M059J (cell line): Measurements from ENCODE around the gene GOLGA5. TPM values are rescaled to one million over a fixed set of nuclear protein-coding genes. Genes with fewer than 3 reads are reported as not detected.
"Not testable (repeated sequence)": the region's sequence is repeated elsewhere in the genome, so short reads cannot be mapped to it uniquely, and the experiment has no call there.

Experiments
- DNase-seq: peaks from one replicate; pipeline ENCODE4 v3.0.0-alpha.2; 2012; ENCODE audit warnings: low read depth
- total RNA-seq: library from RNA; depleted of rRNA; stranded (reverse); fragments of >200 nt; shearing (Covaris generic); gene quantifications from 2 replicates; pipeline ENCODE4 v1.2.3, GENCODE V29; 2014; rRNA removed

GOLGA5 gene, protein sequence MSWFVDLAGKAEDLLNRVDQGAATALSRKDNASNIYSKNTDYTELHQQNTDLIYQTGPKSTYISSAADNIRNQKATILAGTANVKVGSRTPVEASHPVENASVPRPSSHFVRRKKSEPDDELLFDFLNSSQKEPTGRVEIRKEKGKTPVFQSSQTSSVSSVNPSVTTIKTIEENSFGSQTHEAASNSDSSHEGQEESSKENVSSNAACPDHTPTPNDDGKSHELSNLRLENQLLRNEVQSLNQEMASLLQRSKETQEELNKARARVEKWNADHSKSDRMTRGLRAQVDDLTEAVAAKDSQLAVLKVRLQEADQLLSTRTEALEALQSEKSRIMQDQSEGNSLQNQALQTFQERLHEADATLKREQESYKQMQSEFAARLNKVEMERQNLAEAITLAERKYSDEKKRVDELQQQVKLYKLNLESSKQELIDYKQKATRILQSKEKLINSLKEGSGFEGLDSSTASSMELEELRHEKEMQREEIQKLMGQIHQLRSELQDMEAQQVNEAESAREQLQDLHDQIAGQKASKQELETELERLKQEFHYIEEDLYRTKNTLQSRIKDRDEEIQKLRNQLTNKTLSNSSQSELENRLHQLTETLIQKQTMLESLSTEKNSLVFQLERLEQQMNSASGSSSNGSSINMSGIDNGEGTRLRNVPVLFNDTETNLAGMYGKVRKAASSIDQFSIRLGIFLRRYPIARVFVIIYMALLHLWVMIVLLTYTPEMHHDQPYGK
- 36.6 and 36.7 TPM in 2 replicates for total RNA-seq

DNA sequence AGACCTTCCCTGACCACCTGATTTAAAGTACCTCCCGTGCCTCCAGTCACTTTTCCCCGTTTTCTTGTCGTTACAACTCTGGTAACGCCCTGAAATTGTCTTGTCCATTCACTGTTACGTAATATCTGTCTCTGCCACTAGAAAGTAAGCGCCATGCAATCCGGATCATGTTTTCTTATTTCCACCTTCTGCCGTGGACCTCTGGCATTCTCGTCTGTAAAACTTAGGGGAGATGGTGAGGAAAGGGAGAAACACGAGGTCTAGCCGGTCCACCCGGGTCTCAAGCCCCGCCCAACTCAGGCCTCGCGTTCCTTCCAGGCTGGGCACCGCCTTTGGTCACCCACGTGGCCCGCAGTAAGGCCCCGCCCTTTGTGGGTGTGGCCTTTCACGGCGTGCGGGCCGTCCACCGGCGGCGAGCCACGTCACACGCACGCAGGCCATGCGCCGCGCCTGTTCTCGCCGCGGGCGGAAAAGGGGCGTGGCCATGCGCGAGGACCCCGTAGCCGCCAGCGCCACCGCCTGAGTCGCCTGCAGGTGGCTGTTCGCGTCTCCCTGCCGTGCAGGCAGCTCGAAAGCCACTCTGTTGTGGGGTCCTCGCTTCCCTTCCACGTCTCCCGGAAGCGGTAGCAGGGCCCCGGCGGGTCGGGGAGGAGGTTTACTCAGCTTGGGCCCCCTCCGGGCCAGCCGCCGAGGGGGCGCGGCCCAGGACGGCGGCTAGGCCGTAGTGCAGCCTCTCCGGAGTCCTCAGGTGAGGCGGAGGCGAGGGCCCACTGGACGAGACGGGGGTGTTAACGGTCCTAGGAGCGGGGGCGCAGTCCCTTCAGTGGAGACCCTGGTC is at the start of gene GOLGA5:
Gene GOLGA5 (plus strand): TSS at position 597 of the 838 bp plus-strand sequence. CDS start 3,133 bp downstream, outside the sequence.
- peak; percentile 91 for DNase-seq

DNA sequence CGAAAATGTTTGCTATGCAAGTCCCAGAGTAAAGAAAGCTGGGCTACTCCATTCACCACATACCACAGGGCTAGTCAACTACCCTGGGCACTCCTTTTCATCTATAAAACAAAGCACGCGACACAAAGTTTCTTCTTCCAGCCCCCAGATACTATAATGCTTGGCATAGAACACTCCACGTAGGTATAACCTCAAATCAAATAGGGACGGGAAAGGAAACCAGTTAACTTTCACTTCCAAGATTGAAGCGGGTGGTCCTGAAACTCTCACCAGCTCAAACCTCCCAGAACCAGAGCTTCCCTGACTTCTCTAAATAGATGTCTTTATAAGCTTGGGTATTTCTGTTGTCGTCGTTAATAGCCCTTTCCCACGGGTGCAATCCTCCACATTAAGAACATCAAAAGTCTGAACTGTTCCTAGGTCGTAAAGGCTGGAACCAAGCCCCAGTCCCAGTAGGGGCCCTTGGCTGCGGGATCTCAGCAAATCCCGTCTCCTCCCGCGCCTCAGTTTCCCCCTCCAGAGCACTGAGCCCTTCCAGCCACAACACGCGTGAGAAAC is 46.3 kb upstream of the GOLGA5 start:
- peak; percentile 27 for DNase-seq

DNA sequence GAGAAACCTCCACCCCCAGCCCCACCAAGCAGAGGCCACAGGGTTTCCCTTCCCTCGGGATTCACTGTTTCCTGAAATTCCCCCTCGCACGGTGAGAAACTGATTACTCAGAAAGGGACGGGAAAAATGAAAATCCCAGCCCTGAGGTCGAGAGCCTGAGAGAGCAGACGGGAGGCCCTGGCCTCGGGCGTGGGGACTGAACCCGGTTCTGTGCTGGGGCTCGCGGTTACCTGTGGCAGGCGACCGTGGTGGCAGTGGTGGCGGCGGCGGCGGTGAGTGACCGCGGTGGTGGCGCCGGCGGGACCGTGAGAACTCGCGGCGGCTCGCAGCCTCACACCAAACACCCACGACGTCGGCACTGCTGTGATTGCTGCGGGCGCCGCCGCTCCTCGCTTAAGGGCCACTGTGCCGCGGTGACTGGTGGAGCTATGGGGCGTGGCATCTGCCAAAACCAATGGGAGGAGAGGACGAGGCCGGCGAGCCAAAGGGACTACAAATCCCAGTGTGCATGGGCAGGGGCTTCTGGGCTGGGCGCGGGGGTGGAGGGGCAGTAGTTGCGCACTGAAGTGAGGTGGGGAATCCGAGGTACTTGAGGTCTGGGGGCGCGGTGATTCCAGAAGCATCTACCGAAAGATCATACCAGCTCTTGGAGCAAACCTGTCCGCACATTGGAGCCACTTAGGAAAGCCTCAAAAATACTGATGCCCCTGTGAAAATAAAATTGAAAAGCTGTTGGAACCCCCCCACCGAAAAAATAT is 45.7 kb upstream of the GOLGA5 start, which contains the start of gene LGMN:
Gene LGMN (minus strand): TSS at position 369 of the 758 bp plus-strand sequence. CDS start 15,841 bp downstream, outside the sequence.
- DNase-seq, result peak; percentile 90

DNA sequence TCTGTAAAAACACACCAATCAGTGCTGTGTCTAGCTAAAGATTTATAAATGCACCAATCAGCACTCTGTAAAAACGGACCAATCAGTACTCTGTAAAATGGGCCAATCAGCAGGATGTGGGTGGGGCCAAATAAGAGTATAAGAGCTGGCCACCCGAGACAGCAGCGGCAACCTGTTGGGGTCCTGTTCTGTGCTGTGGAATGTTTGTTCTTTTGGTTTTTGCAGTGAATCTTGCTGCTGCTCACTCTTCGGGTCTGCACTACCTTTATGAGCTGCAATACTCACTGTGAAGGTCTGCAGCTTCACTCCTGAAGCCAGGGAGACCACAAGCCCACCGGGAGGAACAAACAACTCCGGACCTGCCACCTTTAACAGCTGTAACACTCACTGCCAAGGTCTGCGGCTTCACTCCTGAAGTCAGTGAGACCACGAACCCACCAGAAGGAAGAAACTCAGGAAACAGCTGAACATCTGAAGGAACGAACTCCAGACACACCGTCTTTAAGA is 43.8 kb upstream of the GOLGA5 start:
- DNase-seq, result not testable (repeated sequence)

DNA sequence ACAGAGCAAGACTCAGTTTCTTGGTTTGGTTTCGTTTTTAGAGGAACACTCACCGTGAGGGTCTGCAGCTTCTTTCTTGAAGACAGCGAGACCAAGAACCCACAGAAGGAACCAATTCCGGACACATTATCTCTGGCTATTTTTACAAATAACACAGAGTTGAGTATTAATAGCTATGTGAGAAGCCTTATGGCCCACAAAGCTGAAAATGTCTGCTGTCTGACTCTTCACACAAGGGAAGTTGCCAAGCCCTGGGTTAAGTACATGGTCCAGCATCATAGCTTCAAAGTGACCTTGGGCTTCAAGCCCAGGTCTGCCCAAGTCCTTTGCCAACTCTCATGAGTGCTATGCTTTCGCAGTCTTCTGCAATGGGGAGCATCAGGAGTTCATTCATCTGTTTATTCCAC is 43.1 kb upstream of the GOLGA5 start:
- DNase-seq, result no peak

DNA sequence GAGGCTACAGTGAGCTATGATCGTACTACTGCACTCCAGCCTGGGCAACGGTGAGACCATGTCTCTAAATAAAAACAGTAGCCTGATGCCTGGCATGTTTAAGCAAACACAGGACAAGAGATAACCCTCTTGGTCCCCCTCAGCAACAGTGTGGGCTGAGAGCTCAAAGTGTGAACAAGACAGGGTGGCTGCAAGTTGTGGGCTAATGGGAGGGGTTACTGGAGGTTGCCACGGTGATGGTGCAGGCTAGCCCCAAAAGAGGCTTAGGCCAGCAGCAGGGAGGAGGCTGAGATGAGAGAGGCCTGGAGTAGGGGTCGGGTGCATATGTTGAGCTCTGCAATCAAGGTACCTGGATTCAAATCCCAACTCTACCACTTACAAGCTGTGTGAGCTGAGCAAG is 42.3 kb upstream of the GOLGA5 start:
- no peak for DNase-seq

DNA sequence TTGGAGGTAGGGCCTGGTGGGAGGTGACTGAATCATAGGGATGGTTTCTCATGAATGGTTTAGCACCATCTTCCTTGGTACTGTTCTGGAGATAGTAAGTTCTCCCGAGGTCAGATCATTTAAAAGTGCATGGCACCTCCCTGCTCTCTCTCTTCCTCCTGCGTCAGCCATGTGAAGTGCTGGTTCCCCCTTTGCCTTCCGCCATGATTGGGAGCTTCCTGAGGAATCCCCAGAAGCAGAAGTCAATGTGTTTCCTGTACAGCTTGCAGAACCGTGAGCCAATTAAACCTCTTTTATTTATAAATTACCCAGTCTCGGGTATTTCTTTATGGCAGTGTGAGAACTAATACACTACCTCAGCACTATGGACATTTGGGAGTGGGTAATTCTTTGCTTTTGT is 40.9 kb upstream of the GOLGA5 start:
- DNase-seq, result no peak

DNA sequence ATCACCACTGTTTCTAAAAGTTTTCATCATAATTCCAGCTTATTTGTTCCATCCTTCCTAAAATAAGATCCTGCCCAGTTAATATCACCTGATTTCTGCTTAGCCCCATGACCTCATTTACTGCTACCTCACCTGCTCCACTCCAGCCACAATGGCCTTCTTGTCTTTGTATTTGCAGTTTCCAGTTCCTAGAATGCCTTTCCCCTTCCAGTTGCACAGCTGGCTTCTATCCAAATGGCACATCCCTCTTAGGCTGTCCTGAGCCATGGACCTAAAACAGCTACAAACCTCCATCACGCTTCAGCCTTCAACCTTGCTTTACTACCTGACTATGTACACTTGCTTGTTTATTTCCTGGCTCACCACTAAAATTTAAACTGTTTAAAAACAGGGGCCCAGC is 39.1 kb upstream of the GOLGA5 start:
- no peak for DNase-seq

DNA sequence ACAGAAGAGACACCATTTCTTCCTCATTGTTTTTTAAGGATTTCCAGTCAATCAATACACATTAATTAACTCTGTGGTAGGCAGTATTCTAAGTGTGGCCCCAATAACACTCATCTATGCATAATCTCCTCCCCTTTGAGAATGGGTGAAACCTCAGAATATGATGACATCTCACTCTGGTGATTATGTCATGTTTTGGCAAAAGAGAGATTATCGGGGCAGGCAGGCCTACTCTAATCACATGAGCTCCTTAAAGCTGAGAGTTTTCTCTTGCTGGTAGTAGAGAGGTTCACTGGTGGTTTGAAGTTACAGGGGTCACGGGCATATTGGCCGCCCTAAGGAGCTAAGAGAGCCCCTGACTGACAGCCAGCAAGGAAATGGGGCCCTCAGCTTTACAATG is 38.6 kb upstream of the GOLGA5 start:
- DNase-seq, result no peak

DNA sequence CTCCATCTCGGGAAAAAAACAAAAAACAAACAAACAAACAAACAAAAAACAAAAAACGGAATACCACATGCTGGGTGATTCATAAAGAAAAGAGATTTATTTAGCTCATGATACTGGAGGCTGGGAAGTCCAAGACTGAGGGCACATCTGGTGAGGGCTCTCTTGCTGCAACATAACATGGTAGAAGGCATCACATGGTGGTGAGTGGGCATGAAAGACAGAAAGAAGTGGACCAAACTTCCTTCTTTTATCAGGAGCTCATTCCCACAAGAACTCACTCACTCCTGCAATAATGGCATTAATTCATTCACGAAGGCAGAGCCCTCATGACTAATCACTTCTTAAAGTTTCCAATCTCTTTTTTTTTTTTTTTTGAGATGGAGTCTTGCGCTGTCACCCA is 37.7 kb upstream of the GOLGA5 start:
- no peak for DNase-seq

DNA sequence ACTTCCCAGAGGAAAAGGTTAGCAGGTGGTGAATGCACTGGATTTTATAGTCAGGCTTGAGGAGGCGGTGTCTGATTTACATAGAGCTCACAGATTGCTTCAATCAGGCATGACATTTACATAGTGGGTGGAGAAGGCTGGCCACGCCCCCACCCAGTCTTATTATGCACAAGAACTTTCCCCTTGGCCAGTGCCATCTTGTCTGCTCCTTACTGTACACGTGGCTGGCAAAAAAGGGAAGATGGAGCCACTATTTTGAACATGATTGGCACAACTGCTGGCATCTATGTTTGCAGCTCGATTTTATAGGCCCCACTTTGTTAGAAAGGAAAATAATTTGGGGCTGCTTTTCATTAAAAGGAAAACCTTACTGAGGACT is 34.8 kb upstream of the GOLGA5 start:
- peak; percentile 52 for DNase-seq

DNA sequence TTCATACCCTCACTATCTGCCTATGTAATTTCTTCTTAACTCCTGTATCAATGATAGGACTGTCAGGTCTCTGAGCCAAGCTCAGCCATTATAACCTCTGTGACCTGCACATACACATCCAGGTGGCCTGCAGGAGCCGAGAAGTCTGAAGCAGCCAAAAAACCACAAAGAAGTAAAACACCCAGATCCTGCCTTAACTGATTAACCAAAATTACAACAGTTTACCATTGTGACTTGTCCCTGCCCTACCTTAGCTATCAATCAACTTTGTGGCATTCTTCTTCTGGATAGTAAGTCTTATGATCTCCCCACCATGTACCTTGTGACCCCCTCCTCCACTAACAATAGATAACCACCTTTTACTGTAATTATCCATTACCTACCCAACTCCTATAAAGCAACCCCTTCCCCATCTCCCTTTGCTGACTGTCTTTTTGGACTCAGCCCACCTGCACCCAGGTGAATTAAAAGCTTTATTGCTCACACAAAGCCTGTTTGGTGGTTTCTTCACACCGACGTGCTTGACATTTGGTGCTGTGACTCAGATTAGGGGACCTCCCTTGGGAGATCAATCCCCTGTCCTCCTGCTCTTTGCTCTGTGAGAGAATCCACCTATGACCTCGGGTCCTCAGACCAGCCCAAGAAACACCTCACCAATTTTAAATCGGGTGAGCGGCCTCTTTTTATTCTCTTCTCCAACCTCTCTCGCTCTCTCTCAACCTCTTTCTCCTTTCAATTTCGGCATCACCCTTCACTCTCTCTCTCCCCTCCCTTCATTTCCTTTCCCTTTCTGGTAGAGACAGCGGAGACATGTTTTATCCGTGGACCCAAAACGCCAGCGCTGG is 34.2 kb upstream of the GOLGA5 start:
- no peak for DNase-seq

DNA sequence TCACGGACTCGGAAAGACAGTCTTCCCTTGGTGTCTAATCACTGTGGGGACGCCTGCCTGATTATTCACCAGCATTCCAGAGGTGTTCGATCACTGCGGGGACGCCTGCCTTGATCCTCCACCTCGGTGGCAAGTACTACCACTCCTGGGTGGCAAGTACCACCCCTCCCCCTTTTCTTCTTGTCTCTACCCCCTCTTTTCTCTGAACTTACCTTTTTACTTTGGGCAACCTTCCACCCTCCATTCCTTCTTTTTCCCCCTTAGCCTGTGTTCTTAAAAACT is 33.6 kb upstream of the GOLGA5 start:
- peak; percentile 34 for DNase-seq

DNA sequence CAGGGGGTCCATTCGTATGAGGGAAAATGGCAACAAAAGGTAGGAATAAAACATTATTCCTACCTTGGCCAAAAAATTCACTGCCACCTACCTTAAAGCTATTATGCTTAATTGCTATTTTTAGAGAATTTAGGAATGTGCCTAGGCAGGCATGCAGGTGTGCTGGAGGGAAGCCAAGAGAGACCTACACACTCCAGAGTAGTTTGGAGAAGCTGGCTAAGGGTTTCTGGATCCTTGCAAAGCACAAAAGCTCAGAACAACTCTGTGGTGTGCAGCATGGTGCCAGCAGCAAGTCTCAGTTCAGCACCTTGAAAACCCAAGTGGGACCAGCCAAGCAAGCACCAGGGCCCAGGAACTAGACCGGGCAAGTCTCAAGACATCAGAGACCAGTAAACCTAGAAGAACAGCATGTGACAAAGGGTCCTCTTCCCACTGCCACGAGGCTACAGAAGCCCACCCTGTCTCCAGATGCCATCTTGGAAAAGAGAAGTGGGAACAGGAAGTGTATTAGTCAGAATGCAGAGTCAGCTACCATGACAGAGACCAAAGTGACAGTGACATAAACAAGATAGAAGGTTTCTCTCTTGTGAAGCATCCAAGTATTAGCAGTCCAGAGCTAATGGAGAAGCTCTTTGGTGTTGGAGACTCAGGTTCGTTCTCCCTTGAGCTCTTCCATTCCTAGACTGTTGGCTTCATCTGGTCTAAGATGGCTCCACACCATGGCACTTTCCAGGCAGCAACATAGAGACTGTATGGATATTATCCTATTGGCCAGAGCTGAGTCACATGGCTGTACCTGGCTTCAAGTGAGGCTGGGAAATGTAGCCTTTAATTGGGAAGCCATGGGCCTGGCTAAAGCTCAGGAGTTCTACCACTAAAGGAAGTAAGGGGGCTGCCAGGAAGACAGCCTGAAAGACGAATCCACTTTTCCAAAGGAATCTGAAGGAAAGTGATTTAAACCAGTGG is 30.2 kb upstream of the GOLGA5 start:
- DNase-seq, result not testable (repeated sequence)

DNA sequence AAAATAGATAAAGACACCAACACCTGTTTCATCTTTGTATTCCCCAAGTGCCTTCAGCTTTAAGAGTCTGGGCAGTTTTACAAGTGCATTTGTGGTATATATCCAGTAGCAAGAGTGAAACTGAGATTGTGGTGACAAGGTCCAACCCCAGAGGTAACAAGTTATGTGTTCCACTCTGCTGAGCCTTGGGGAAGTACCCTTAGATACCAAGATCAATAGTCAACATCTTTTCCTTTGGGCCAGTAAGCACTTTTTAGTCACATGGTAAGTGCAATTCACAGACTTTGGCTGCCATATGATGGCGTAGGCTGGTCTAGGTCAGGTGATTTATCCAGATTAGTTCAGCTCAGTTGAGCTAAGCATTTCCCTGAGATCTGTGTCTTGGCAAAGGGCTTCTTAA is 25.9 kb upstream of the GOLGA5 start:
- peak; percentile 12 for DNase-seq

DNA sequence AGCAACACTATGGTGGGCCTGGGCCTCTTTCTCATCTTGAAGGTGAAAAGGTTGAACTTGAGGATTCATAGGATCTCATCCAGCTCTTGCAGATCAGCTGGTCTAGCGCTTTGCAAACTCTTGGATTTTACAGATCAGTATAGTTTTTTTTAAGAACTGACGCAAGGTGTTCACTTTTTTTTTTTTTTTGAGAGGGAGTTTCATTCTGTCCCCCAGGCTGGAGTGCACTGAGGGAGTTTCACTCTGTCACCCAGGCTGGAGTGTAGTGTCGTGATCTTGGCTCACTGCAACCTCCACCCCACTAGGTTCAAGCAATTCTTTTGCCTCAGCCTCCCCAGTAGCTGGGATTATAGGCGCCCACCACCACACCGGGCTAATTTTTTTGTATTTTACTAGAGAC is 25.3 kb upstream of the GOLGA5 start:
- no peak for DNase-seq

DNA sequence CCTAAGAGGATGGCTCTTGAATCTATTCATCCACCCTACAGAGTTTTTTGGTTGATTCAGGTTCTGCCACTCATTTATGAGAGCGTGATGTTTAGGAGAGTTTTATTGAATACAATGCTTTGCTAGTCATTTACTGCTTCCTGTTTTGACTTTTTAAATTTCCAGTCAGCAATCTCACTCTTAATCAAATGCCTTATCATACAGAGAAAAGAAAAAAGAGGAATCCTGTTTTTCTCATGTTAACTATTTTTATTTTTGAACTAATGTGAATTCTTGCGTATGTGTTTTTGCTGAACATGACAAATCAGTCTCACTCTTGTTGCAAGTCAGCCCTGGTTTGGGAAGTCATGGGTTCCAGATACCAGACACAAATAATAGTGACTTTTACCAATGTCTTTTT is 23.6 kb upstream of the GOLGA5 start:
- no peak for DNase-seq

DNA sequence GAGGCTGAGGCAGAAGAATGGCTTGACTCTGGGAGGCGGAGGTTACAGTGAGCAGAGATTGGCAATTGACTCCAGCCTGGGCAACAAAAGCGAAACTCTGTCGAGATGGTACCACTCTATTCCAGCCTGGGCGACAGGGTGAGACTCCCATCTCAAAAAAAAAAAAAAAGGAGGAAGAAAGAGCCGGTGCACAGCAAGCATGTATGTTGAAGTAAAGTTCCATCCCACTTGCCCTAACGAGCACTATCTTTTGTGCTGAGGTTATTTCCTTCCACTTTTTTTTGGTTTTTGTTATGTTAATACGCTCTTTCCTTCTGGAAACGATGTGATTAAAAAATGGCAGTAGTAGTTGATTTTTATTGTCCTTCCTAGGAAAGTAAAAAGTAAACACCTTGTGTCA is 19.5 kb upstream of the GOLGA5 start:
- DNase-seq, result no peak

DNA sequence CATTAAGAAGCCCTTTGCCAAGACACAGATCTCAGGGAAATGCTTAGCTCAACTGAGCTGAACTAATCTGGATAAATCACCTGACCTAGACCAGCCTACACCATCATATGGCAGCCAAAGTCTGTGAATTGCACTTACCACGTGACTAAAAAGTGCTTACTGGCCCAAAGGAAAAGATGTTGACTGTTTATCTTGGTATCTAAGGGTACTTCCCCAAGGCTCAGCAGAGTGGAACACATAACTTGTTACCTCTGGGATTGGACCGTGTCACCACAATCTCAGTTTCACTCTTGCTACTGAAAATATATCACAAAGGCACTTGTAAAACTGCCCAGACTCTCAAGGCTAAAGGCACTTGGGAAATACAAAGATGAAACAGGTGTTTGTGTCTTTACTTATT is 18.8 kb upstream of the GOLGA5 start:
- DNase-seq, result peak; percentile 23
